SK-N-SH treated with all-trans-retinoic acid at 6 μM for 48 hours (cell line): ENCODE measurements around the gene DAAM2.

Experiments
- ATAC-seq: fragments of 200-7000 bp; cut with Tn5 transposase; 3 replicates; pipeline ENCODE4 v1.9.1; 2020; ENCODE audit warnings: mild to moderate bottlenecking, moderate library complexity
- CREB5 ChIP-seq: fragments of 250-450 bp; sonication (Bioruptor Pico); IDR thresholded peaks from 2 replicates; pipeline ENCODE4 v1.5.1; 2020; ENCODE audit warnings: low read depth, mild to moderate bottlenecking, moderate library complexity
- CSRNP3 ChIP-seq: fragments of 250-450 bp; sonication (Bioruptor Pico); IDR thresholded peaks from 2 replicates; pipeline ENCODE4 v1.5.1; 2021; ENCODE audit warnings: mild to moderate bottlenecking, moderate library complexity
- ESRRG ChIP-seq: fragments of 250-450 bp; sonication (Bioruptor Pico); IDR thresholded peaks from 2 replicates; pipeline ENCODE4 v1.6.1; 2021; ENCODE audit warnings: mild to moderate bottlenecking
- OSR1 ChIP-seq: fragments of 250-450 bp; sonication (Bioruptor Pico); IDR thresholded peaks from 2 replicates; pipeline ENCODE4 v1.8.0; 2022; ENCODE audit warnings: moderate library complexity, mild to moderate bottlenecking, inconsistent platforms
- PATZ1 ChIP-seq: fragments of 250-450 bp; sonication (Bioruptor Pico); IDR thresholded peaks from 2 replicates; pipeline ENCODE4 v1.8.0; 2020; ENCODE audit warnings: mild to moderate bottlenecking, moderate library complexity, borderline replicate concordance
- POU6F1 ChIP-seq: fragments of 250-450 bp; sonication (Bioruptor Pico); IDR thresholded peaks from 2 replicates; pipeline ENCODE4 v1.8.0; 2021; ENCODE audit warnings: low read depth, mild to moderate bottlenecking, moderate library complexity, borderline replicate concordance
- PPARA ChIP-seq: fragments of 250-450 bp; sonication (Bioruptor Pico); IDR thresholded peaks from 2 replicates; pipeline ENCODE4 v1.5.0; 2020; ENCODE audit warnings: mild to moderate bottlenecking, borderline replicate concordance
- RARB ChIP-seq: fragments of 250-450 bp; sonication (Bioruptor Pico); IDR thresholded peaks from 2 replicates; pipeline ENCODE4 v1.8.0; 2021; ENCODE audit warnings: mild to moderate bottlenecking, moderate library complexity
- TCF4 ChIP-seq: fragments of 250-450 bp; sonication (Bioruptor Pico); IDR thresholded peaks from 2 replicates; pipeline ENCODE4 v1.8.0; 2021; ENCODE audit warnings: mild to moderate bottlenecking, moderate library complexity, borderline replicate concordance
- TOX ChIP-seq: fragments of 250-450 bp; sonication (Bioruptor Pico); IDR thresholded peaks from 2 replicates; pipeline ENCODE4 v1.8.0; 2021; ENCODE audit warnings: mild to moderate bottlenecking, moderate library complexity, borderline replicate concordance
- TSHZ2 ChIP-seq: fragments of 250-450 bp; sonication (Bioruptor Pico); IDR thresholded peaks from 2 replicates; pipeline ENCODE4 v1.5.0; 2020; ENCODE audit warnings: mild to moderate bottlenecking, moderate library complexity
- ZFP30 ChIP-seq: fragments of 450-650 bp; formaldehyde crosslinking; IDR thresholded peaks from 2 replicates; pipeline ENCODE4 v1.5.0; 2022; ENCODE audit warnings: mild to moderate bottlenecking, moderate library complexity
- ZNF565 ChIP-seq: fragments of 450-650 bp; formaldehyde crosslinking; conservative IDR thresholded peaks from 2 replicates; pipeline ENCODE4 v1.5.0; 2020; ENCODE audit warnings: low read depth, mild to moderate bottlenecking, moderate library complexity

Gene DAAM2

GRCh38 chr6:39812496-39812852 is 20.3 kb downstream of the DAAM2 start:
- no peak for ATAC-seq
- TF ChIP-seq ZFP30 (CRISPR knock-in tag) (no peak), CSRNP3 (CRISPR knock-in tag) (no peak)

GRCh38 chr6:39812853-39813533 is 20.8 kb downstream of the DAAM2 start:
- ATAC-seq = no peak
- TF ChIP-seq RARB (CRISPR knock-in tag) = no peak
- no peak for TF ChIP-seq TOX (CRISPR knock-in tag)
- TF ChIP-seq ZFP30 (CRISPR knock-in tag) = no peak

- TF ChIP-seq ZFP30 (CRISPR knock-in tag) (no peak), OSR1 (no peak), ZNF565 (no peak)
- ATAC-seq = no peak
These were observed 22.1 kb downstream of the DAAM2 start for GRCh38 chr6:39814236-39814635.

- TF ChIP-seq CSRNP3 (CRISPR knock-in tag) (no peak), OSR1 (no peak), ESRRG (CRISPR knock-in tag) (no peak), CREB5 (CRISPR knock-in tag) (no peak), PATZ1 (CRISPR knock-in tag) (no peak), POU6F1 (CRISPR knock-in tag) (no peak), PPARA (CRISPR knock-in tag) (no peak), ZFP30 (CRISPR knock-in tag) (no peak), TCF4 (CRISPR knock-in tag) (no peak)
- ATAC-seq = no peak
These were observed 23.2 kb downstream of the DAAM2 start for GRCh38 chr6:39815356-39815755.

- TF ChIP-seq TSHZ2 (CRISPR knock-in tag) = no peak
- TF ChIP-seq OSR1 = no peak
- TF ChIP-seq ESRRG (CRISPR knock-in tag) = no peak
- no peak for TF ChIP-seq PATZ1 (CRISPR knock-in tag)
- TF ChIP-seq CREB5 (CRISPR knock-in tag) = no peak
- ATAC-seq = no peak
These were observed 24.6 kb downstream of the DAAM2 start for GRCh38 chr6:39816747-39817146.
